Measurements from ENCODE around the gene ST6GALNAC1. TPM values are rescaled to one million over a fixed set of nuclear protein-coding genes. Genes with fewer than 3 reads are reported as not detected.

The ST6GALNAC1 gene
- total and polyA plus RNA-seq, 4 donors, result 1.2 to 4.6 (median 3.9) TPM

GRCh38 chr17:76685366-76685765 is 41.8 kb upstream of the ST6GALNAC1 start:
- no peak overlapping the region for H3K4me3 ChIP-seq (ENCODE audit: low read depth, low read length)
- peaks cover 66% of the 10 kb centered on the region for H3K4me1 ChIP-seq (ENCODE audit: control insufficient read depth, insufficient read depth, low read length)
- H3K36me3 ChIP-seq (ENCODE audit: control insufficient read depth, insufficient read depth, low read length), result peaks cover 66% of the 10 kb centered on the region
- 88% methylated on average over 12 of the region's 12 CpGs for WGBS (ENCODE audit: insufficient coverage)
- H3K27me3 ChIP-seq (ENCODE audit: control insufficient read depth, insufficient read depth, low read length), result no peaks in the 10 kb centered on the region
- no peaks in the 10 kb centered on the region for H3K9me3 ChIP-seq (ENCODE audit: control insufficient read depth, insufficient read depth, low read length)
- H3K27ac ChIP-seq (ENCODE audit: low read depth, low read length), result no peak overlapping the region
- no peak for DNase-seq (ENCODE audit: low read depth in 4 of 6, low spot score in 6 of 6)

GRCh38 chr17:76684756-76685155 is 41.2 kb upstream of the ST6GALNAC1 start:
- H3K36me3 ChIP-seq (ENCODE audit: control insufficient read depth, insufficient read depth, low read length), result peaks cover 66% of the 10 kb centered on the region
- peaks cover 66% of the 10 kb centered on the region for H3K4me1 ChIP-seq (ENCODE audit: control insufficient read depth, insufficient read depth, low read length)
- no peak overlapping the region for H3K27ac ChIP-seq (ENCODE audit: low read depth, low read length)
- DNase-seq (ENCODE audit: low read depth in 4 of 6, low spot score in 6 of 6), result no peak
- 95% methylated on average over 6 of the region's 7 CpGs for WGBS (ENCODE audit: insufficient coverage)
- H3K4me3 ChIP-seq (ENCODE audit: low read depth, low read length), result no peak overlapping the region
- no peaks in the 10 kb centered on the region for H3K9me3 ChIP-seq (ENCODE audit: control insufficient read depth, insufficient read depth, low read length)
- H3K27me3 ChIP-seq (ENCODE audit: control insufficient read depth, insufficient read depth, low read length), result no peaks in the 10 kb centered on the region

- 74% methylated on average over 18 of the region's 25 CpGs for WGBS (ENCODE audit: insufficient coverage)
- no peak overlapping the region for H3K27ac ChIP-seq (ENCODE audit: low read depth, low read length)
These were observed 40.6 kb upstream of the ST6GALNAC1 start for GRCh38 chr17:76683921-76684745.

GRCh38 chr17:76683011-76683755 is 39.6 kb upstream of the ST6GALNAC1 start:
- WGBS (ENCODE audit: insufficient coverage), result 68% methylated on average over 14 of the region's 18 CpGs
- Histone ChIP-seq H3K36me3 (ENCODE audit: control insufficient read depth, insufficient read depth, low read length) (peaks cover 71% of the 10 kb centered on the region), H3K4me3 (ENCODE audit: low read depth, low read length) (no peak overlapping the region), H3K27ac (ENCODE audit: low read depth, low read length) (no peak overlapping the region), H3K9me3 (ENCODE audit: control insufficient read depth, insufficient read depth, low read length) (no peaks in the 10 kb centered on the region), H3K4me1 (ENCODE audit: control insufficient read depth, insufficient read depth, low read length) (peaks cover 52% of the 10 kb centered on the region), H3K27me3 (ENCODE audit: control insufficient read depth, insufficient read depth, low read length) (no peaks in the 10 kb centered on the region)
- DNase-seq (ENCODE audit: low read depth in 4 of 6, low spot score in 6 of 6), result no peak

More at GRCh38 chr17:76683921-76684745, 40.6 kb upstream of the ST6GALNAC1 start:
- Histone ChIP-seq H3K27me3 (ENCODE audit: control insufficient read depth, insufficient read depth, low read length) (no peaks in the 10 kb centered on the region), H3K4me3 (ENCODE audit: low read depth, low read length) (no peak overlapping the region), H3K9me3 (ENCODE audit: control insufficient read depth, insufficient read depth, low read length) (no peaks in the 10 kb centered on the region), H3K4me1 (ENCODE audit: control insufficient read depth, insufficient read depth, low read length) (peaks cover 61% of the 10 kb centered on the region), H3K36me3 (ENCODE audit: control insufficient read depth, insufficient read depth, low read length) (peaks cover 66% of the 10 kb centered on the region)
- no peak for DNase-seq (ENCODE audit: low read depth in 4 of 6, low spot score in 6 of 6)

- no peak overlapping the region for H3K4me3 ChIP-seq (ENCODE audit: low read depth, low read length)
- DNase-seq (ENCODE audit: low read depth in 4 of 6, low spot score in 6 of 6), result peak in 1 of 6 donors; percentile 57
- peaks cover 43% of the 10 kb centered on the region for H3K4me1 ChIP-seq (ENCODE audit: control insufficient read depth, insufficient read depth, low read length)
- peak overlapping the region; percentile 59 for H3K27ac ChIP-seq (ENCODE audit: low read depth, low read length)
- H3K9me3 ChIP-seq (ENCODE audit: control insufficient read depth, insufficient read depth, low read length), result no peaks in the 10 kb centered on the region
- 73% methylated on average over 7 of the region's 12 CpGs for WGBS (ENCODE audit: insufficient coverage)
- H3K27me3 ChIP-seq (ENCODE audit: control insufficient read depth, insufficient read depth, low read length), result no peaks in the 10 kb centered on the region
- H3K36me3 ChIP-seq (ENCODE audit: control insufficient read depth, insufficient read depth, low read length), result peaks cover 71% of the 10 kb centered on the region
These were observed 38.7 kb upstream of the ST6GALNAC1 start for GRCh38 chr17:76682296-76682695.

- Histone ChIP-seq H3K4me3 (ENCODE audit: low read depth, low read length) (no peak overlapping the region), H3K36me3 (ENCODE audit: control insufficient read depth, insufficient read depth, low read length) (peaks cover 63% of the 10 kb centered on the region), H3K27ac (ENCODE audit: low read depth, low read length) (peak overlapping the region; percentile 69), H3K9me3 (ENCODE audit: control insufficient read depth, insufficient read depth, low read length) (no peaks in the 10 kb centered on the region), H3K27me3 (ENCODE audit: control insufficient read depth, insufficient read depth, low read length) (no peaks in the 10 kb centered on the region), H3K4me1 (ENCODE audit: control insufficient read depth, insufficient read depth, low read length) (peaks cover 35% of the 10 kb centered on the region)
- WGBS (ENCODE audit: insufficient coverage), result 47% methylated on average over 13 of the region's 16 CpGs
- peak in 5 of 6 donors; percentile 56 to 94 (median 74) for DNase-seq (ENCODE audit: low read depth in 4 of 6, low spot score in 6 of 6)
These were observed 37.9 kb upstream of the ST6GALNAC1 start for GRCh38 chr17:76681222-76682137.

- no peaks in the 10 kb centered on the region for H3K9me3 ChIP-seq (ENCODE audit: control insufficient read depth, insufficient read depth, low read length)
- no peak overlapping the region for H3K27ac ChIP-seq (ENCODE audit: low read depth, low read length)
- H3K4me3 ChIP-seq (ENCODE audit: low read depth, low read length), result no peak overlapping the region
- peaks cover 50% of the 10 kb centered on the region for H3K36me3 ChIP-seq (ENCODE audit: control insufficient read depth, insufficient read depth, low read length)
- WGBS (ENCODE audit: insufficient coverage), result 75% methylated on average over 1 of the region's 1 CpG
- H3K4me1 ChIP-seq (ENCODE audit: control insufficient read depth, insufficient read depth, low read length), result peaks cover 31% of the 10 kb centered on the region
- no peaks in the 10 kb centered on the region for H3K27me3 ChIP-seq (ENCODE audit: control insufficient read depth, insufficient read depth, low read length)
- no peak for DNase-seq (ENCODE audit: low read depth in 4 of 6, low spot score in 6 of 6)
These were observed 35.7 kb upstream of the ST6GALNAC1 start for GRCh38 chr17:76679239-76679638.

- no peak overlapping the region for H3K4me3 ChIP-seq (ENCODE audit: low read depth, low read length)
- peaks cover 23% of the 10 kb centered on the region for H3K4me1 ChIP-seq (ENCODE audit: control insufficient read depth, insufficient read depth, low read length)
- DNase-seq (ENCODE audit: low read depth in 4 of 6, low spot score in 6 of 6), result no peak
- peaks cover 41% of the 10 kb centered on the region for H3K36me3 ChIP-seq (ENCODE audit: control insufficient read depth, insufficient read depth, low read length)
- H3K9me3 ChIP-seq (ENCODE audit: control insufficient read depth, insufficient read depth, low read length), result no peaks in the 10 kb centered on the region
- H3K27ac ChIP-seq (ENCODE audit: low read depth, low read length), result no peak overlapping the region
- no peaks in the 10 kb centered on the region for H3K27me3 ChIP-seq (ENCODE audit: control insufficient read depth, insufficient read depth, low read length)
- 87% methylated on average over 12 of the region's 12 CpGs for WGBS (ENCODE audit: insufficient coverage)
These were observed 34.8 kb upstream of the ST6GALNAC1 start for GRCh38 chr17:76678330-76678729.

- 89% methylated on average over 15 of the region's 16 CpGs for WGBS (ENCODE audit: insufficient coverage)
- Histone ChIP-seq H3K9me3 (ENCODE audit: control insufficient read depth, insufficient read depth, low read length) (no peaks in the 10 kb centered on the region), H3K4me3 (ENCODE audit: low read depth, low read length) (no peak overlapping the region), H3K36me3 (ENCODE audit: control insufficient read depth, insufficient read depth, low read length) (peaks cover 32% of the 10 kb centered on the region), H3K27me3 (ENCODE audit: control insufficient read depth, insufficient read depth, low read length) (no peaks in the 10 kb centered on the region), H3K4me1 (ENCODE audit: control insufficient read depth, insufficient read depth, low read length) (peaks cover 16% of the 10 kb centered on the region), H3K27ac (ENCODE audit: low read depth, low read length) (no peak overlapping the region)
- no peak for DNase-seq (ENCODE audit: low read depth in 4 of 6, low spot score in 6 of 6)
These were observed 33.8 kb upstream of the ST6GALNAC1 start for GRCh38 chr17:76677406-76677805.
